ENCODE measurements around the gene IFI27L1. TPM values are rescaled to one million over a fixed set of nuclear protein-coding genes. Genes with fewer than 3 reads are reported as not detected.

The IFI27L1 gene
- total RNA-seq, 1 experiment from 2014 or later: 14.7 TPM

DNA sequence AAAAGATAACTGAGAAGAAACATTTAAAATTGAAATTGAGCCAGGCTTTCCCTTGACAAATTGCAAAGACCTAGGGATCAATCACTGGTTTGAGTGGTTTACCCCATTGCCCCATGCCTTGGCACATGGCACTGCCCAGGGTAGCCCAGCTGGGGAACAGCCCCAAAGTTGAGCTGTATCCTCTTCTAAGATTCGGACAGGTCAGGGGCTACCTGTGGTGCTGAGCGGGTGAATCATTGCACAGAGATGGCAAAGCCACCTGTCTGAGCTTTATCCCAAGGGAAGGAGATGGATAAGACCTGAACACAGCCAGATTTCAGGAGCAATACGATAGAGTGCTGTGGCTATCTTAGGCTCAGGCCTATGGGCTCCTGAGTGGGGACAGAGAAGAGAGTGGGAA lies 41.3 kb downstream of the IFI27L1 start:
- no peaks in the 10 kb centered on the region for H3K9me3 ChIP-seq (ENCODE audit: low read depth, low read length, poor library complexity, severe bottlenecking)
- no peaks in the 10 kb centered on the region for H3K4me1 ChIP-seq (ENCODE audit: insufficient read depth, low read length, poor library complexity, severe bottlenecking)
- CTCF ChIA-PET: no interaction called here
- H3K27me3 ChIP-seq (replicated peaks; ENCODE audit: insufficient read depth, low read depth, low read length, poor library complexity): no peaks in the 10 kb centered on the region
- H3K4me3 ChIP-seq (ENCODE audit: low read depth, low read length, poor library complexity, severe bottlenecking): no peak overlapping the region
- DNase-seq (ENCODE audit: low spot score): no peak
- BruUV-seq (replicated peaks): no TSS peak
- intact Hi-C loops (cut with micrococcal nuclease; ENCODE audit: unreplicated experiment): no loop called here
- TF ChIP-seq CTCF (conservative IDR thresholded peaks at IDR 0.05; ENCODE audit: low read depth, low read length) (no peak), EZH2 (IDR thresholded peaks at IDR 0.05; ENCODE audit: borderline replicate concordance, low read depth, low read length, poor library complexity, severe bottlenecking) (no peak)
- H3K36me3 ChIP-seq (ENCODE audit: insufficient read depth, low read length, poor library complexity, severe bottlenecking): no peaks in the 10 kb centered on the region
- H3K27ac ChIP-seq (ENCODE audit: low read depth, low read length, poor library complexity, severe bottlenecking): no peak overlapping the region
- POLR2A ChIA-PET (ENCODE audit: low non-redundant PET): no interaction called here

DNA sequence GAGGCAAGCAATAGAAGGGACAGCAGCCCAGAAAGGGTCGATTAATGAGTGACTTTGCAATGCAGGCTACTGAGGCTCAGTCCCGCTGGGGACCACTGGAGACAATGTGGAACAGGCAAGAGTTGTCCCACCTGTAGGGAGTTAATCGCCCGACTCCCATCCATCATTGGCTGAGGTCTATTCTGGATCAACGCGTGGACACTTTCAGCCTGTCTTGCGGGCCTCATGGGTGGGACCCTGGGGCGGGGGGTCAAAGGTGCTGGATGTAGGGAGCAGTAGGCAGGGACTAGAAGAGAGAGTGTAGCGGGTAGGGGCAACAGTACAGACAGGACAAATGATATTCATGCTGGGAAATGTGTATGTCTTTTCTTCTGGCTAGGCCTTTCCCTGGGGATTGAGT lies 42.2 kb downstream of the IFI27L1 start:
- intact Hi-C loops (cut with micrococcal nuclease; ENCODE audit: unreplicated experiment): no loop called here
- BruUV-seq (replicated peaks): no TSS peak

DNA sequence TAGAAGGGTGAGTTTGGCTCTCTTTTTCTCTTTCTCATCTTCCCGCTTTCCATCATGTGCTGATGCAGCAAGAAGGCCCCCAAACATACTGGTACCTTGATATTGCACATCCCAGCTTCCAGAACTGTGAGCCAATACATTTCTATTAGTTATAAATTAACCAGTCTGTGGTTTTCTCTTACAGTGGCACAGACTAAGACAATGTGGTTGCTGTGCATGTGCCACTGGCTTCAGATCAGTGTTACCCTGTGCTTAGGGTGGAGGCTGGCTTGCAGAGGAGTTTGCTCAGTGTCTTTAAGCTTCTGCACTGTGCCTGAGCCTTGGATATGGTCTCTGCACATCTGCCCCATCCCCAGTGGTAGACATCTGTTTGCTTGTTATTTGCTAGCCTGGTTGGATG lies 42.8 kb downstream of the IFI27L1 start:
- Histone ChIP-seq H3K9me3 (ENCODE audit: low read depth, low read length, poor library complexity, severe bottlenecking) (no peaks in the 10 kb centered on the region), H3K27ac (ENCODE audit: low read depth, low read length, poor library complexity, severe bottlenecking) (no peak overlapping the region), H3K27me3 (replicated peaks; ENCODE audit: insufficient read depth, low read depth, low read length, poor library complexity) (no peaks in the 10 kb centered on the region), H3K4me3 (ENCODE audit: low read depth, low read length, poor library complexity, severe bottlenecking) (no peak overlapping the region), H3K36me3 (ENCODE audit: insufficient read depth, low read length, poor library complexity, severe bottlenecking) (no peaks in the 10 kb centered on the region), H3K4me1 (ENCODE audit: insufficient read depth, low read length, poor library complexity, severe bottlenecking) (no peaks in the 10 kb centered on the region)
- TF ChIP-seq EZH2 (IDR thresholded peaks at IDR 0.05; ENCODE audit: borderline replicate concordance, low read depth, low read length, poor library complexity, severe bottlenecking) (no peak), CTCF (conservative IDR thresholded peaks at IDR 0.05; ENCODE audit: low read depth, low read length) (no peak)
- no TSS peak for BruUV-seq (replicated peaks)
- ChIA-PET POLR2A (ENCODE audit: low non-redundant PET) (interaction anchor here (0.7 kb wide), 1 partner anchor 955 kb away, joined by 3 read pairs; no protein-coding TSS in a partner anchor), CTCF (no interaction called here)
- no peak for DNase-seq (ENCODE audit: low spot score)
- intact Hi-C loops (cut with micrococcal nuclease; ENCODE audit: unreplicated experiment): no loop called here

More for the DNA sequence above, 42.2 kb downstream of the IFI27L1 start:
- H3K9me3 ChIP-seq (ENCODE audit: low read depth, low read length, poor library complexity, severe bottlenecking): no peaks in the 10 kb centered on the region
- H3K4me3 ChIP-seq (ENCODE audit: low read depth, low read length, poor library complexity, severe bottlenecking): no peak overlapping the region
- TF ChIP-seq EZH2 (IDR thresholded peaks at IDR 0.05; ENCODE audit: borderline replicate concordance, low read depth, low read length, poor library complexity, severe bottlenecking) (no peak), CTCF (conservative IDR thresholded peaks at IDR 0.05; ENCODE audit: low read depth, low read length) (no peak)
- no peaks in the 10 kb centered on the region for H3K36me3 ChIP-seq (ENCODE audit: insufficient read depth, low read length, poor library complexity, severe bottlenecking)
- no peak overlapping the region for H3K27ac ChIP-seq (ENCODE audit: low read depth, low read length, poor library complexity, severe bottlenecking)
- POLR2A ChIA-PET (ENCODE audit: low non-redundant PET): interaction anchor here (0.7 kb wide), 1 partner anchor 954 kb away, joined by 3 read pairs; no protein-coding TSS in a partner anchor
- CTCF ChIA-PET: no interaction called here
- H3K27me3 ChIP-seq (replicated peaks; ENCODE audit: insufficient read depth, low read depth, low read length, poor library complexity): no peaks in the 10 kb centered on the region
- no peaks in the 10 kb centered on the region for H3K4me1 ChIP-seq (ENCODE audit: insufficient read depth, low read length, poor library complexity, severe bottlenecking)
- no peak for DNase-seq (ENCODE audit: low spot score)

Measured in A673 (cell line).